ENCODE data around the gene NQO2. TPM values are rescaled to one million over a fixed set of nuclear protein-coding genes. Genes with fewer than 3 reads are reported as not detected.

The NQO2 gene
- total and polyA plus RNA-seq, 10 of the 15 experiments (the other 5 are each of a cell fraction or from before 2014, with no cell fraction given) = 0.55 to 2.6 (median 0.80) TPM

- no peaks in the 10 kb centered on the region; the same call in 2 of the 3 replicates for H3K9me3 ChIP-seq (replicated peaks; ENCODE audit: control insufficient read depth, insufficient read depth, low read length)
- no peaks in the 10 kb centered on the region for H4K20me1 ChIP-seq (ENCODE audit: control insufficient read depth, insufficient read depth)
- 26% methylated on average over 10 of the region's 10 CpGs for WGBS (ENCODE audit: insufficient coverage, insufficient replicate concordance, low lambda C conversion rate, missing lambda C conversion rate)
- no peak overlapping the region for H3K27ac ChIP-seq (ENCODE audit: control insufficient read depth, insufficient read depth)
- H3K79me2 ChIP-seq (ENCODE audit: control insufficient read depth, insufficient read depth, low read length) = no peaks in the 10 kb centered on the region
- DNase-seq (ENCODE audit: low read depth, low spot score) = no peak
- no peaks in the 10 kb centered on the region for H3K36me3 ChIP-seq (ENCODE audit: control insufficient read depth in 2 of 2, insufficient read depth in 2 of 2, low read length in 1 of 2)
- no TSS peak for BruUV-seq (replicated peaks)
- FAIRE-seq = no peak
- intact Hi-C loops (cut with micrococcal nuclease; ENCODE audit: unreplicated experiment) (no loop called here), in situ Hi-C loops (cut with MboI) (loop anchor here (5.0 kb wide), 1 partner anchor 256 kb away; no protein-coding TSS in a partner anchor)
- peaks cover 0 to 2% of the 10 kb centered on the region in 2 experiments; a peak in 1 of 4 replicates for H3K27me3 ChIP-seq (replicated peaks in 1 of 2; ENCODE audit: control insufficient read depth in 2 of 2, insufficient read depth in 2 of 2, low read length in 1 of 2)
- CTCF ChIA-PET = interaction anchor here (1.0 to 6.7 kb wide), 14 partner anchors 10 to 200 kb away, joined by 3 to 62 read pairs (median 10); partner anchors contain the start of genes NQO2, RIPK1 and SERPINB1
- no peak overlapping the region; the same call in 1 of the 2 replicates for H2AFZ ChIP-seq (ENCODE audit: control insufficient read depth, low read depth, low read length)
- TF ChIP-seq CEBPZ (IDR thresholded peaks at IDR 0.05; ENCODE audit: low read depth, low read length) = no peak
- no peak for TF ChIP-seq CHD2 (IDR thresholded peaks at IDR 0.05; ENCODE audit: borderline replicate concordance, low read depth, low read length)
- TF ChIP-seq USF2 (IDR thresholded peaks at IDR 0.05; ENCODE audit: borderline replicate concordance, low read depth, low read length) = no peak
- TF ChIP-seq NR2C1 (IDR thresholded peaks at IDR 0.05) = no peak
- no peak for TF ChIP-seq IKZF1 (conservative IDR thresholded peaks at IDR 0.05)
- TF ChIP-seq SIX5 (IDR thresholded peaks at IDR 0.05; ENCODE audit: low read depth, low read length, severe bottlenecking) = no peak
- no peak for TF ChIP-seq NFYA (IDR thresholded peaks at IDR 0.05; ENCODE audit: borderline replicate concordance, low read depth, low read length)
- TF ChIP-seq SMAD1 (IDR thresholded peaks at IDR 0.05; ENCODE audit: low read depth, partially characterized antibody) = no peak
- no peak for TF ChIP-seq YBX1 (IDR thresholded peaks at IDR 0.05)
- TF ChIP-seq ZNF207 (IDR thresholded peaks at IDR 0.05; ENCODE audit: borderline replicate concordance) = no peak
- no peak for TF ChIP-seq JUND (IDR thresholded peaks at IDR 0.05; ENCODE audit: low read depth, low read length)
- no peak for TF ChIP-seq ETV6 (conservative IDR thresholded peaks at IDR 0.05 in 1 of 2, IDR thresholded peaks at IDR 0.05 in 1 of 2; ENCODE audit: borderline replicate concordance in 1 of 2, low read depth in 1 of 2)
- H3K4me2 ChIP-seq (ENCODE audit: control insufficient read depth, insufficient read depth) = peak overlapping the region; percentile 89
- RAD21 ChIA-PET (ENCODE audit: unreplicated experiment) = interaction anchor here (1.8 to 5.6 kb wide), 8 partner anchors 8 to 222 kb away, joined by 4 to 46 read pairs (median 10); partner anchors contain the start of genes NQO2 and RIPK1
- ATAC-seq = no peak
- SMC1A ChIA-PET (ENCODE audit: uncharacterized antibody, unreplicated experiment) = interaction anchor here (0.8 to 6.3 kb wide), 10 partner anchors 9 to 200 kb away, joined by 3 to 56 read pairs (median 4); partner anchors contain the start of gene NQO2
- peaks cover 13% of the 10 kb centered on the region for H3K4me1 ChIP-seq (ENCODE audit: control insufficient read depth, insufficient read depth, low read length)
- H3K4me3 ChIP-seq = peak overlapping the region; percentile 71; the same call in 1 of the 2 replicates
- H3K9ac ChIP-seq (ENCODE audit: control insufficient read depth, insufficient read depth, low read length) = no peak overlapping the region
- POLR2A ChIA-PET = interaction anchor here (0.5 to 2.5 kb wide), 7 partner anchors 10 to 1031 kb away, joined by 3 to 20 read pairs (median 4); partner anchors contain the start of gene RIPK1
These were observed 8.7 kb upstream of the NQO2 start for GRCh38 chr6:2990932-2991506.
